Esophagus (tissue), 2 donors: ENCODE results near the gene PSMD13. TPM values are rescaled to one million over a fixed set of nuclear protein-coding genes. Genes with fewer than 3 reads are reported as not detected.

Experiments
- H3K27ac ChIP-seq, 2 donors: one replicate each; pipeline ENCODE4 v1.5.1; 2013; ENCODE audit warnings: low read depth in 2 of 2, mild to moderate bottlenecking in 2 of 2, inconsistent platforms in 1 of 2, low read length in 1 of 2, moderate library complexity in 1 of 2
- H3K27me3 ChIP-seq, 2 donors: one replicate each; pipeline ENCODE4 v1.6.1; 2013; ENCODE audit warnings: low read length in 2 of 2, control low read depth in 1 of 2, mild to moderate bottlenecking in 1 of 2; ENCODE audit not compliant: insufficient read depth in 2 of 2, control insufficient read depth in 1 of 2
- H3K36me3 ChIP-seq, 2 donors: one replicate each; pipeline ENCODE4 v1.6.1; 2013; ENCODE audit warnings: low read length in 1 of 2; ENCODE audit not compliant: control insufficient read depth in 2 of 2, insufficient read depth in 2 of 2
- H3K4me1 ChIP-seq, 2 donors: one replicate each; pipeline ENCODE4 v1.6.1; 2013; ENCODE audit warnings: low read length in 1 of 2; ENCODE audit not compliant: control insufficient read depth in 2 of 2, insufficient read depth in 2 of 2
- H3K4me3 ChIP-seq, 2 donors: one replicate each; pipeline ENCODE4 v1.5.1; 2013; ENCODE audit warnings: low read length in 2 of 2, mild to moderate bottlenecking in 2 of 2, low read depth in 1 of 2, moderate library complexity in 1 of 2
- H3K9me3 ChIP-seq, 2 donors: one replicate each; pipeline ENCODE4 v1.6.1; 2013; ENCODE audit warnings: mild to moderate bottlenecking in 2 of 2, low read depth in 1 of 2, low read length in 1 of 2, moderate library complexity in 1 of 2; ENCODE audit not compliant: control insufficient read depth in 2 of 2, insufficient read depth in 1 of 2
- WGBS, 2 donors: extraction: QIAGEN DNeasy Blood & Tissue Kit; methylation state at CpG; one replicate each; pipeline ENCODE4 v1.1.7; 2013; 5-methylcytosine and 5-hydroxymethylcytosine counted together
- polyA plus RNA-seq, 2 donors: library from polyadenylated mRNA; stranded (reverse); fragments of 200-250 nt; gene quantifications; one replicate each; pipeline ENCODE4 v1.2.3, GENCODE V29; 2013
- donor health status: healthy with polysubstance abuse.
- donor health status: Bipolar disorder and iron deficiency.

PSMD13 gene
- polyA plus RNA-seq, 2 donors: 90.8 to 98.2 TPM

DNA sequence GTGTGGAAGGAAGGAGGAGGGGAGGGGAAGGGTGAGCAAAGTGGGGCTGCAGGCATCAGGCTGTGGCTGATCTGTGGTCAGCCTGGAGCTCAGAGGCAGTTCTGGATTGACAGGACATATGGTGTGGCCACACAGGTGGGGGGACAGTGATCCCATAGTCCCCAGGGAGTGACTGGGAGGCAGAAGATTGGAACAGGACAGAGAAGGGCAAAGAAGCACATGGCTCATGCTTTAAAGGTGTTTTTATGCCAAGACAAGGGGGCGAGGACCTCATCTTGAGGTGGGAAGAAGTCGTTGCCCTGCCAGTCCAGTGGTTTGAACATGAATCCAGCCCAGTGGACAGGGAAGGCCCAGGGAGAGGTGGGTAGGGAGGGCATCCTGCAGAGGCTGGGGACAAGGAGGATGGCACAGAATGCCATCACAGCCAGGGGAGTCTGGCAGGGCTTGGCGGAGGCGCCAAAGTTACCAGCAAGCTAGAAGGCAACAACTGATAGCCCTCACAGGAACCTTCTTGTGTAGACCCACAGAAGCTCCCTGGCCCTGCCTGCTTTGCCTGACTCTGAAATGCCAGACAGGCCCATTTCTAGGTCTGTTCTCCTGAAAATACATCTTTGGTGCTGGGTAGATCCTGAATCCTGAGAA is 32.7 kb upstream of the PSMD13 start:
- Histone ChIP-seq H3K9me3 (no peaks in the 10 kb centered on the region), H3K4me3 (no peak overlapping the region), H3K27me3 (no peaks in the 10 kb centered on the region), H3K27ac (no peak overlapping the region), H3K4me1 (peaks cover 5 to 13% of the 10 kb centered on the region in 2 donors), H3K36me3 (peaks cover 6 to 25% of the 10 kb centered on the region in 2 donors)
- WGBS, 2 donors: 84 to 90% methylated on average over 4 of the region's 4 CpGs

DNA sequence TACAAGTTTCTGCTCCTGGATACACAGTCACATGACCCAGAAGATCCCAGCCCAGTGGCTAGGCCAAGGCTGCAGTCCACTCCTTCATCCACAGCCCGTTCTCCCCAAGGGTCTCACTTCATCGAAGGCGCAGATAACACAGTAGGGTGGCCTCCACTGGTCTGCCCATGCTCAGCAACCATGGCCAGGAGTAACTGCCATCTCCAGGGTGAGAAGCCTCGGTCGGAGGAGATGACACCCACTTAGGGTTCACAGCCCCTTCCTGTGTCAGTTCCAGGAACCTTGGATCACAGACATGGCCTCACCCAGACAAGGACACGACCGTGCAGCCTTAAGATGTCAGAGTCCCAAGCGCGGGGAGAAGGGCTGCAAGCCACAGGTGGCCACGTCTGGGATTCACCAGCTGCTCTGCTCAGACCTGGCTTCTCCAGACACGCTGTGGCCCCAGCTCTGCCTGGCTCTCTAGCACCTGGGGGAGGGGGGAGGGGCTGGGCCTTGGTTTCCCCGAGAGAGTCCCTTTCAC is 32.1 kb upstream of the PSMD13 start:
- Histone ChIP-seq H3K27ac (no peak overlapping the region), H3K4me1 (peaks cover 11 to 18% of the 10 kb centered on the region in 2 donors), H3K9me3 (no peaks in the 10 kb centered on the region), H3K36me3 (peaks cover 6 to 26% of the 10 kb centered on the region in 2 donors), H3K27me3 (no peaks in the 10 kb centered on the region), H3K4me3 (no peak overlapping the region)
- WGBS, 2 donors: 84 to 86% methylated on average over 12 of the region's 12 CpGs

DNA sequence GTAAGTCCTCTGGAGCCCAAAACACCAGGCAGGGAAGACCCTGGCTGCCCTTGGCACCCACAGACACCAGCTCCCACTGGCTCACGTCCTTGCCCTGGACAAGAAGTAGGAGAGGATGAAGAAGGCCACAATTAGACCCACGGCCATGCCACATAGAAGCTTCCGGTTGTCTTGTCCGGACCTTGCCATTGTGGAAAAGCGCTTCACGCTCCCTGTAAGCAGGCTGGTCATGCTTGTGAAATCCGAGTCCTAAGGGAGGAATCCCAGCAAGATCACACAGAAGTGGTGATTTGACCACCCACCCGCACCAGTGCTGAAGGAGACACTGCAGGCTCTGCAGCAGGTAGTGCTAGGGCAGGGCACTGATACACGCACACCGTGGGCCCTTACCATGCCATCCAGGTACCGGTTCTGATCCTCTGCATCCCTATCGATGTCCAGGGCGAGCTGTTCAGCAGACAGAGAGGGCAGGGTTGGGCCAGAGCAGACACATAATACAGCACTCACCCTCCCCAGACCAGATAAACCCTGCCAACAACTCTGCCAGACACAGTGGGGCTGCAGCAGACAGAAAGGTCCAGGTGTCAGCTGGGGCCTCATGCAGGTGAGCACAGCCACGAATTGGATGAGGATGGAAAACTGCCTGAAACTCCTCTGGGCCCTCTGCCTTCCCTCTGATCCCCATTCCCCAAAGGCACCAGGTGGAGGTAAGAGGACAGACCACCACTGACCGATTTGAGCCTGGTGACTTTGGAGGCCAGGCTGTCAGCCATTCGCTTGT is 31.4 kb upstream of the PSMD13 start:
- Histone ChIP-seq H3K4me1 (peaks cover 12 to 23% of the 10 kb centered on the region in 2 donors), H3K36me3 (peaks cover 6 to 31% of the 10 kb centered on the region in 2 donors), H3K9me3 (no peaks in the 10 kb centered on the region), H3K27ac (no peak overlapping the region), H3K4me3 (no peak overlapping the region), H3K27me3 (no peaks in the 10 kb centered on the region)
- WGBS, 2 donors: 90 to 91% methylated on average over 16 of the region's 16 CpGs

DNA sequence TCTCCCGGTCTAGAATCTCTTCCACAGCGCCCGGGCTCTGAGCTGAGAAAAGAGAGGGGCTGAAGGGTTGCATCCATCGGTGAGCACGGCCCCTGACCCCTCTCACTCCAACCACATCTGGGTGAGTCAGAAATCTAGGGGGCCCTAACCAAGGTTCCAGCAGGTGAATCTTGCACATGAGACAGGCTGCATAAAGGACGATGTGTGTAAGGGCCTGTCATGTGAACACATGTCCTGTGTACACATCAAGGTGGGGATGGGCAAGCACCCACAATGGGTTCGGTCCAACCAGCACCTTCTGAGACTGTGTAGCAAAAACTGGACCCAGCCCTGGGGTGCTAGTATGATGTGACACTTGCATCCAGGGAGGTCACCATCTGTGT is 30.8 kb upstream of the PSMD13 start:
- Histone ChIP-seq H3K36me3 (peaks cover 6 to 36% of the 10 kb centered on the region in 2 donors), H3K4me1 (peaks cover 12 to 23% of the 10 kb centered on the region in 2 donors), H3K9me3 (no peaks in the 10 kb centered on the region)

GRCh38 chr11:206526-207207 is 30.1 kb upstream of the PSMD13 start:
- Histone ChIP-seq H3K36me3 (peaks cover 8 to 43% of the 10 kb centered on the region in 2 donors), H3K27ac (peak overlapping the region; percentile 97 to 100), H3K27me3 (no peaks in the 10 kb centered on the region), H3K9me3 (no peaks in the 10 kb centered on the region), H3K4me3 (peak overlapping the region; percentile 78 to 92), H3K4me1 (peaks cover 12 to 23% of the 10 kb centered on the region in 2 donors)
- 1 to 2% methylated on average over 36 to 39 of the region's 39 CpGs for WGBS, 2 donors

More for the DNA sequence above, 30.8 kb upstream of the PSMD13 start:
- no peaks in the 10 kb centered on the region for H3K27me3 ChIP-seq
- H3K4me3 ChIP-seq: peak overlapping the region; percentile 78 to 92
- H3K27ac ChIP-seq: no peak overlapping the region
- WGBS, 2 donors: 71 to 74% methylated on average over 7 of the region's 7 CpGs

DNA sequence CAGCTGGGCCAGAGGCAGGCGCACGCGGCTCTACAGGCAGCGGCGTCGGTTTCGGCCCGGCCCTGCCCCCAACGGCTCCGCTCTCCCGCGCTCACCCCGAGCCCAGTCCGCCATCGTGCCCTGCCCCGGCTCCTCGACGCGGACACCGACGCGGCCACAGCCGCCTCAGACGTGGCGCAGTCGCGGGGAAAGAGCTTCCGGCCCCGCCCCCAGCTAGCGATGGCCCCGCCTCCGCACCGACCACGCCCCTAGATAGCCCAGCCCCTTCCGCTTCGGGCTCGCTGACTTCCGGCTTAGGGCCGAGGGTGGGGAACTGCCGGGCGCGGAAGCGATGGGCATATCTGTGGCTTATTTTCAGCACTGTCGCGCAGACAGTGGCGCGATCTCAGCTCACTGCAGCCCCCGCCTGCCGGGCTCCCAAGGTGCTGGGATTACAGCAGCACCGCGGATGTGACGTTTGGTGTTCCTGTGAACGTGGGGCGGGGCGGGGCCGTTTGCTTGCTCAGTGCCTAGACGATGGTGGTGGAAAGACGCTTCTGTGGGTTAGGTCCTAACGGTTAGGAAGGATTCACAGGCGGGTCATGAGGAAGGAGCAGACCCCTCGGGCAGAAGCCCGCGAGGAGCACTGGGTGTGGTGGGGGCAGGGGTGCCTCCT is 29.4 kb upstream of the PSMD13 start, which contains the start of the genes BET1L and RIC8A:
BET1L (minus strand) TSS at position 192 of the 655 bp plus-strand sequence; CDS start at position 114, 78 bp downstream.
RIC8A (plus strand) TSS at position 501 of the 655 bp plus-strand sequence. CDS start 1,147 bp downstream, outside the sequence.
- peaks cover 12 to 48% of the 10 kb centered on the region in 2 donors for H3K36me3 ChIP-seq
- 0% methylated on average over 63 of the region's 63 CpGs for WGBS, 2 donors

GRCh38 chr11:207863-208180 is 29.0 kb upstream of the PSMD13 start:
- H3K27ac ChIP-seq: peak overlapping the region; percentile 97 to 100
- H3K4me3 ChIP-seq: peak overlapping the region; percentile 78 to 92
- H3K27me3 ChIP-seq: no peaks in the 10 kb centered on the region
- peaks cover 12 to 25% of the 10 kb centered on the region in 2 donors for H3K4me1 ChIP-seq
- WGBS, 2 donors: 0% methylated on average over 27 of the region's 27 CpGs
- H3K36me3 ChIP-seq: peaks cover 13 to 53% of the 10 kb centered on the region in 2 donors
- H3K9me3 ChIP-seq: no peaks in the 10 kb centered on the region

More for the DNA sequence above, 29.4 kb upstream of the PSMD13 start, which contains the start of the genes BET1L and RIC8A:
- Histone ChIP-seq H3K9me3 (no peaks in the 10 kb centered on the region), H3K4me3 (peak within 1 kb of the TSS; percentile 78 to 92), H3K27me3 (no peaks in the 10 kb centered on the region), H3K4me1 (peaks cover 12 to 23% of the 10 kb centered on the region in 2 donors), H3K27ac (peak within 1 kb of the TSS; percentile 97 to 100)

DNA sequence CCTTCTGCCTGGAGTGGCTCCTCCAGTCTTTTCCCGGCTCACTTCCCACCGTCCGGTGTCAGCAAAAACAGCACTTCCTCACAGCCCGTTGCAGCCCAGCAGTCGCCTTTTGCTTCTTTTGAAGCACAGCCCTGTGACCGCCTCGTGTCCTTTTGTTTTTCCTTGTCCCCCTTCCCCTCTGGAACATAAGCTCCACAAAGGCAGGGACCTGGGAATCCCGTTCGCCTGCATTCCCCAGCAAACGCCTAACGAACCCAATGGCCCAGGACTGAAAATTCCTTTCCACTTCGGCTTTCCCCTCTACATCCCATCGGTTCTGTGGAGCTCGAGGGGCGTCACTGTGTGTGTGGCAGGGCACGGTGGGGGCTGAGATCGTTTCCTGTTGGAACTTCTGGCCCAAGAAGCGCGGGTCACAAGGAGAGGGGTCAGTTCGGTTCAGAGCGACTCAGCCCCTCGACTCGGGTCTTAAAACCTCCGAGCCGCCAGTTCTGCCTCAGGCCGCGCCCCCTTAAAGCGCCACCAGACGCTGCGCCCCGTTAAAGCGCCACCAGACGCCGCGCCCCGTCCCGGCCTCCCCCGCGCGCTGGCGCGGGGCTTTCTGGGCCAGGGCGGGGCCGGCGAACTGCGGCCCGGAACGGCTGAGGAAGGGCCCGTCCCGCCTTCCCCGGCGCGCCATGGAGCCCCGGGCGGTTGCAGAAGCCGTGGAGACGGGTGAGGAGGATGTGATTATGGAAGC is 28.4 kb upstream of the PSMD13 start:
- Histone ChIP-seq H3K9me3 (no peaks in the 10 kb centered on the region), H3K27ac (peak overlapping the region; percentile 97 to 100), H3K4me3 (peak overlapping the region; percentile 78 to 92), H3K27me3 (no peaks in the 10 kb centered on the region), H3K36me3 (peaks cover 15 to 55% of the 10 kb centered on the region in 2 donors), H3K4me1 (peaks cover 10 to 25% of the 10 kb centered on the region in 2 donors)
- 0% methylated on average over 57 of the region's 57 CpGs for WGBS, 2 donors
